Suprapubic skin (tissue), 4 donors: Measurements from ENCODE around the gene GALNT18. TPM values are rescaled to one million over a fixed set of nuclear protein-coding genes. Genes with fewer than 3 reads are reported as not detected.

Source experiments
- DNase-seq, 2 donors: peaks; one replicate each; pipeline ENCODE4 v3.0.0-alpha.2; 2019; ENCODE audit warnings: low spot score in 2 of 2
- H3K27ac ChIP-seq: fragments of 200-600 bp; sonication (generic); one replicate; pipeline ENCODE4 v1.5.1; 2019
- H3K27me3 ChIP-seq: fragments of 200-600 bp; sonication (generic); one replicate; pipeline ENCODE4 v1.5.1; 2019
- H3K36me3 ChIP-seq: fragments of 200-600 bp; sonication (generic); one replicate; pipeline ENCODE4 v1.5.1; 2019
- H3K4me1 ChIP-seq: fragments of 200-600 bp; sonication (generic); one replicate; pipeline ENCODE4 v1.5.1; 2019
- H3K4me3 ChIP-seq: fragments of 200-600 bp; sonication (generic); one replicate; pipeline ENCODE4 v1.5.1; 2019; ENCODE audit warnings: mild to moderate bottlenecking
- H3K9me3 ChIP-seq: fragments of 200-600 bp; sonication (generic); one replicate; pipeline ENCODE4 v1.5.1; 2019
- EP300 ChIP-seq: sonication (generic); formaldehyde crosslinking; IDR thresholded peaks from one replicate; pipeline ENCODE4 v1.6.1; 2017; ENCODE audit warnings: antibody characterized with exemption
- POLR2A ChIP-seq, 2 donors: fragments of 450-650 bp; IDR thresholded peaks; one replicate each; pipeline ENCODE4 v1.6.1; 2017; ENCODE audit warnings: antibody characterized with exemption in 2 of 2, mild to moderate bottlenecking in 2 of 2, moderate library complexity in 2 of 2
- POLR2AphosphoS5 ChIP-seq, 3 donors: sonication (generic); formaldehyde crosslinking; IDR thresholded peaks; one replicate each; pipeline ENCODE4 v1.6.1; 2017; ENCODE audit warnings: antibody characterized with exemption in 3 of 3
- WGBS: methylation state at CpG from one replicate; pipeline ENCODE4 v1.1.5; 2018; 5-methylcytosine and 5-hydroxymethylcytosine counted together
- total RNA-seq, 4 donors: library from RNA; depleted of rRNA; stranded (reverse); fragments of >200 nt; gene quantifications; one replicate each; pipeline ENCODE4 v1.1.0, GENCODE V29; 2016
- TF ChIP-seq, protein P1 (sequence below), 2 donors: fragments of 200-600 bp in 1 of 2; fragments of 450-650 bp in 1 of 2; sonication (generic) in 1 of 2; IDR thresholded peaks; one replicate each; pipeline ENCODE4 v1.5.1; 2016 to 2019; ENCODE audit warnings: antibody characterized with exemption in 2 of 2, mild to moderate bottlenecking in 1 of 2, moderate library complexity in 1 of 2

Gene GALNT18
- total RNA-seq, 4 donors from 2014 or later: 20.6 to 26.0 (median 23.1) TPM

DNA sequence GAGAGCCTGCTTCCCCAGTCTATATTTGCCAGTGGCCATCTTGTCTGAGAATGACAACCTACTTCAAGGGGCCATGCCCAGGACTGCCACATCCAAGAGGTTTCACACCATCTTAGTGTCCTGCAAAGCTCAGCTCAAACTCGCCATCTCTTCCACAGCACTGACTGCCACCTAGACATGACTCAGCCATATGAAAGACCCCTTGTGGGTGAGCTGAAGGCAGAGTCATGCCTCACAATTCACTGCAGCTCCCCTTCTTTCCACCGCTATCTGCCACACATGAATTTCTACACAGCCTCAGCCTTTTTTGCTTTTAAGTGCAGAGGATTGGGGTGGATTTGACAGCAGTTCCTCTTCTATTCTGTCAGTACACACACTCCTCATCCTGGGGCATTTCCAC is 127.5 kb downstream of the GALNT18 start:
- Histone ChIP-seq H3K27ac (no peak overlapping the region), H3K4me3 (no peak overlapping the region), H3K36me3 (no peaks in the 10 kb centered on the region), H3K9me3 (no peaks in the 10 kb centered on the region), H3K27me3 (no peaks in the 10 kb centered on the region), H3K4me1 (no peaks in the 10 kb centered on the region)
- DNase-seq: no peak
- TF ChIP-seq, protein P1, sequence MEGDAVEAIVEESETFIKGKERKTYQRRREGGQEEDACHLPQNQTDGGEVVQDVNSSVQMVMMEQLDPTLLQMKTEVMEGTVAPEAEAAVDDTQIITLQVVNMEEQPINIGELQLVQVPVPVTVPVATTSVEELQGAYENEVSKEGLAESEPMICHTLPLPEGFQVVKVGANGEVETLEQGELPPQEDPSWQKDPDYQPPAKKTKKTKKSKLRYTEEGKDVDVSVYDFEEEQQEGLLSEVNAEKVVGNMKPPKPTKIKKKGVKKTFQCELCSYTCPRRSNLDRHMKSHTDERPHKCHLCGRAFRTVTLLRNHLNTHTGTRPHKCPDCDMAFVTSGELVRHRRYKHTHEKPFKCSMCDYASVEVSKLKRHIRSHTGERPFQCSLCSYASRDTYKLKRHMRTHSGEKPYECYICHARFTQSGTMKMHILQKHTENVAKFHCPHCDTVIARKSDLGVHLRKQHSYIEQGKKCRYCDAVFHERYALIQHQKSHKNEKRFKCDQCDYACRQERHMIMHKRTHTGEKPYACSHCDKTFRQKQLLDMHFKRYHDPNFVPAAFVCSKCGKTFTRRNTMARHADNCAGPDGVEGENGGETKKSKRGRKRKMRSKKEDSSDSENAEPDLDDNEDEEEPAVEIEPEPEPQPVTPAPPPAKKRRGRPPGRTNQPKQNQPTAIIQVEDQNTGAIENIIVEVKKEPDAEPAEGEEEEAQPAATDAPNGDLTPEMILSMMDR (IDR thresholded peaks at IDR 0.05): no peak
- TF ChIP-seq EP300 (no peak), POLR2A (IDR thresholded peaks at IDR 0.05) (no peak), POLR2AphosphoS5 (IDR thresholded peaks at IDR 0.05) (no peak)
- 100% methylated on average over 2 of the region's 2 CpGs for WGBS

DNA sequence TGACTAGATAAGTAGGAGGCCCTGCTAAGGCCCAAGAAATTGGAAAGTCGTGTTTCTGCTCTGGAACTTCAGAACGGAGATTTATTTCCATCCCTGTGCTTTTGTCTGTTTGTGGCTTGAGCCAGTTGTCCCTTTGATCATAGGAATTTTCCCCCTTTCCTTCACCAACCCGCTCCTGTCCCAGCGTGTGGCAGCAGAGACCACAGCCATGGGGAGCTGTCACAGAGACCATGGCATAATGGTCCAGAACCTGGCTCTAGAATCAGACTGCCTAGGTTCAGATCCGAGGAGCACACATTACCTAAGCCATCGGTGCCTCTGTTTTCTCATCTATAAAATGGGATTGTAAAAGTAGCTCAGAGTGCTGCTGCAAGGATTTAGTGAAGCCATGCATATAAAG is 128.1 kb downstream of the GALNT18 start:
- no peaks in the 10 kb centered on the region for H3K36me3 ChIP-seq
- H3K4me3 ChIP-seq: no peak overlapping the region
- no peaks in the 10 kb centered on the region for H3K27me3 ChIP-seq
- DNase-seq: no peak
- H3K27ac ChIP-seq: no peak overlapping the region
- H3K9me3 ChIP-seq: no peaks in the 10 kb centered on the region
- WGBS: 85% methylated on average over 6 of the region's 6 CpGs
- no peak for TF ChIP-seq POLR2AphosphoS5 (IDR thresholded peaks at IDR 0.05)
- TF ChIP-seq EP300: no peak
- TF ChIP-seq POLR2A (IDR thresholded peaks at IDR 0.05): no peak
- TF ChIP-seq, protein P1 (IDR thresholded peaks at IDR 0.05): no peak
- no peaks in the 10 kb centered on the region for H3K4me1 ChIP-seq

DNA sequence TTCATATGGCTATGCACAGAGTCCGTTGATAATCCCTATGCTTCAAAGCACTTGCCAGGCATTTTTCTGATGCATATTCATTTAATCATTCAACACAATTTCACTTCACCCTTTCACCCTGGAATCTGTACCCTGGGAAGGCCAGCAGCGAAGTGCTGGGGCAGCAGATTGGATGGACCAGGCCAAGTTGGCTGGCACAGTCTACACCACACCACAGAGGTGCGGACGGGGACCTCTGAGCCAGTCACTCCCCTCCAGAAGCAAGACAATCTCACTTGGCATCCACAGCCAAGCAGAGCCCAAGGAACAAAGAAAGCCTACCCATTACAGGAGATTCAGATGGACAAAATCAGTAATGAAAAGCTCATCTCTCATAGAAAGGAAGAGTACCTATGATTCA is 130.2 kb downstream of the GALNT18 start:
- no peak for DNase-seq
- Histone ChIP-seq H3K9me3 (no peaks in the 10 kb centered on the region), H3K27ac (no peak overlapping the region), H3K4me3 (no peak overlapping the region), H3K27me3 (no peaks in the 10 kb centered on the region), H3K4me1 (no peaks in the 10 kb centered on the region), H3K36me3 (no peaks in the 10 kb centered on the region)
- 95% methylated on average over 4 of the region's 4 CpGs for WGBS
- no peak for TF ChIP-seq EP300

DNA sequence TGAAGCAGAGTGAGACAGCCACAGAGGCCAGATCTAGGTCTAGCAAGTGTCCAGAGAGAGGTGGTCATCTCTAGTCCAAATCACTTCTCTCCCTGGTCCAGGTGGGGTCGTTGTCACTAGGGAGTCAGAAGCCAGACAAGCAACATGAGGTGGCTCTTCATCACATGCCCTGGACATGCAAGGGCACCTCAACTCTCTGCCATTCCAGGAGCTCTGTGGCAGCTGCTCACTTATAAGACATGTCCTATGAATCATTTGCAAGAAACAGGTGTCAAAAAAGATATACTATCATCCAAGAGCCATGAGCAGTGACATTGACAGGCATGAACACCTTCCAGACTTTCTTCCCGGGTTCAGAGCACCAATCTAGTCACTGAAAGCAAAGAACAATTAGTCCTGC is 130.8 kb downstream of the GALNT18 start:
- H3K4me3 ChIP-seq: no peak overlapping the region
- 63% methylated on average over 2 of the region's 2 CpGs for WGBS
- H3K27ac ChIP-seq: no peak overlapping the region
- no peak for TF ChIP-seq POLR2AphosphoS5 (IDR thresholded peaks at IDR 0.05)
- TF ChIP-seq EP300: no peak
- H3K9me3 ChIP-seq: no peaks in the 10 kb centered on the region
- H3K4me1 ChIP-seq: no peaks in the 10 kb centered on the region
- no peak for DNase-seq
- H3K36me3 ChIP-seq: no peaks in the 10 kb centered on the region
- H3K27me3 ChIP-seq: no peaks in the 10 kb centered on the region

DNA sequence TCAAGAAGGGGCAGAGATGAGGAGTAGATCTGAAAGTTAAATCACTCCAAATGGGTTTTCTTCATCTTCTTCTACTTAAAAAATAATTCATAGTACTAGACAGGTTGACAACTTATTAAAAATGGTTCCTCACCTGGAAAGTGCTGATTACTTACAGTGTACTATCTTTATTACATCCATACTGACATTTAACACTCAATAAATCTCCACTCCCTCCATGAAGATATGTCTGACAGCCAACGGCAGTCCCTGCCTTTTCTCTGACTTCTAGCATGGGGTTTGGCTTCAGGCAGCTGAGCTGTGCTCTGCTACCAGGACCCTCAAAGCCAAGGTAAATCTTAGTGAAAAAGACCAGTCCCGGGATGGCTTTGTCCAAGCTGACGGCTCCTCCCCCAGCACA is 135.4 kb downstream of the GALNT18 start:
- no peak for TF ChIP-seq POLR2A (IDR thresholded peaks at IDR 0.05)
- TF ChIP-seq POLR2AphosphoS5 (IDR thresholded peaks at IDR 0.05): no peak
- no peak for TF ChIP-seq EP300
- TF ChIP-seq, protein P1 (IDR thresholded peaks at IDR 0.05): no peak
- no peaks in the 10 kb centered on the region for H3K36me3 ChIP-seq
- H3K4me3 ChIP-seq: no peak overlapping the region
- no peaks in the 10 kb centered on the region for H3K27me3 ChIP-seq
- H3K9me3 ChIP-seq: no peaks in the 10 kb centered on the region
- no peaks in the 10 kb centered on the region for H3K4me1 ChIP-seq
- 69% methylated on average over 3 of the region's 3 CpGs for WGBS
- H3K27ac ChIP-seq: no peak overlapping the region
- DNase-seq: no peak

DNA sequence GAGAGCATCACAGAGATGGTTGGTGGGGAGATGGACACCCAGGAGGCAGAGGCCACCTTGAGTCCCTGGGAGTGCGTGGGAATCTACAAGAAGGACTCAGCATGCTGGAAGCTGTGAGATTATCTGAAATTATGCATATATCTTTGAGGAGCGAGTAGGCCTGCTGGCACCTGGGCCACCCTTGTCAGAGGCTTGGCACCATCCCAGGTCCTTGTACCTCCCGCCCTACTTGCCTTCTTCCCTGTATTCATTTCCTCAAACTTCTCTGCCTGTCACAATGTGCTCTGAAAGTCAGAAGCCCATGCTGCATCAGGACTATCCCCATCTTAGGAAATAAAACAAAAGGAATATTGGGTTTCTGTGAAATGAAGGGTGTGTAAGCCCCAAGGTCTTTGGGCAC is 135.8 kb downstream of the GALNT18 start:
- WGBS: 64% methylated on average over 3 of the region's 3 CpGs
- Histone ChIP-seq H3K27me3 (no peaks in the 10 kb centered on the region), H3K9me3 (no peaks in the 10 kb centered on the region), H3K4me1 (no peaks in the 10 kb centered on the region), H3K27ac (no peak overlapping the region), H3K36me3 (no peaks in the 10 kb centered on the region), H3K4me3 (no peak overlapping the region)
- TF ChIP-seq EP300 (no peak), POLR2AphosphoS5 (IDR thresholded peaks at IDR 0.05) (no peak), POLR2A (IDR thresholded peaks at IDR 0.05) (no peak)
- TF ChIP-seq, protein P1 (IDR thresholded peaks at IDR 0.05): no peak
- DNase-seq: no peak
